ENCODE data around the gene RTBDN. TPM values are rescaled to one million over a fixed set of nuclear protein-coding genes. Genes with fewer than 3 reads are reported as not detected.

RTBDN gene
- total RNA-seq, 1 experiment from 2014 or later, result 2.4 TPM

DNA sequence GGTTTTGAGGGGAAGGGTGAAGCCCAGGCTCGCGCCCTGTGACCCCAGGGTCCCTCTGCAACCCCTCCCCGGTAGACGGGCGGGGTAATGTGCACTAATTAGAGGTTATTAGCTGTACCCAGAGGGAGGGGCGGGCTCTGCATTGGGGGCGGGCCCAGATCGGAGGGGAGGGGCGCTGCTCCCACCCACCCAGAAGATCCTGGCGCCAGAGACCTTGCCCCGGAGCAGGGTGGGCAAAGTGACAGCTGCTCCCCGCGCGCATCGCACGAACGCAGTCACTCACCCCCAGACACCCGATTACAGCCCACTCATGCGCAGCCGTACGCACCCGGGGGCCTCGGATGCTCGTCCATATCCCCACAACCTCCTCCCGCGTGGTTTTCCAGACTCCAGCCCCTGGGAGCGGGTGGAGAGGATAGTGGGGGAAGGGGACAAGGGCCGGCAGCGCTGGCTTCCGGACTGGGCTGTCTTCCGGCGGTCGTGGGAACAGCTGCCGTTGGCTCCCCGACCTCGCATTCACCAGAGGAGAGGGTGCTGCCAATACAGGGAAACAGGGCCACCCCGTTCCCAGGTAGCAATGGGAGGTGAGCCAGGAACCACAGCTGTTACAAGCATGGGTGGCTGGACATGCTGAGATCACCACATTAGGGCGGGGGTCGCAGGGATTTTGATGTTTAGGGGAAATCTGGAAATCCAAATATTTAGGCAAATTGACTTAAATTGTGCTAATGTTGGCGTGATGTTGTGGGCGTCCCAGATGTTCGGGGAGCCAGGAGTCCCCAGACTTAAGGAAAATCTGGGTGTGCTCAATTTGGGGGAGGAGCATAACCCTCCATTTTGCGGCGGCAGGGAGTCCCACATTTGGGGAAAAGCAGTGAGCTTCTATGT, 56.1 kb downstream of the RTBDN start:
- no TSS peak for BruUV-seq (replicated peaks)
- H3K27ac ChIP-seq (ENCODE audit: low read length), result peak overlapping the region; percentile 87
- CTCF ChIA-PET, result interaction anchor here (1.5 to 3.3 kb wide), 4 partner anchors 9 to 17 kb away, joined by 3 to 23 read pairs (median 4); partner anchors contain the start of gene JUNB
- peak; percentile 61 for ATAC-seq
- DNase-seq (ENCODE audit: low read depth, low spot score), result no peak
- in situ Hi-C loops (cut with HindIII; ENCODE audit: low pct_unique_long_range_greater_than_20kb, low sequenced_read_pairs) (no loop called here), intact Hi-C loops (cut with micrococcal nuclease; ENCODE audit: unreplicated experiment) (no loop called here)
- POLR2A ChIA-PET, result interaction anchor here (0.5 to 2.7 kb wide), 3 partner anchors 11 to 141 kb away, joined by 3 to 16 read pairs (median 3); partner anchors contain the start of gene JUNB
- TF ChIP-seq, protein P1, sequence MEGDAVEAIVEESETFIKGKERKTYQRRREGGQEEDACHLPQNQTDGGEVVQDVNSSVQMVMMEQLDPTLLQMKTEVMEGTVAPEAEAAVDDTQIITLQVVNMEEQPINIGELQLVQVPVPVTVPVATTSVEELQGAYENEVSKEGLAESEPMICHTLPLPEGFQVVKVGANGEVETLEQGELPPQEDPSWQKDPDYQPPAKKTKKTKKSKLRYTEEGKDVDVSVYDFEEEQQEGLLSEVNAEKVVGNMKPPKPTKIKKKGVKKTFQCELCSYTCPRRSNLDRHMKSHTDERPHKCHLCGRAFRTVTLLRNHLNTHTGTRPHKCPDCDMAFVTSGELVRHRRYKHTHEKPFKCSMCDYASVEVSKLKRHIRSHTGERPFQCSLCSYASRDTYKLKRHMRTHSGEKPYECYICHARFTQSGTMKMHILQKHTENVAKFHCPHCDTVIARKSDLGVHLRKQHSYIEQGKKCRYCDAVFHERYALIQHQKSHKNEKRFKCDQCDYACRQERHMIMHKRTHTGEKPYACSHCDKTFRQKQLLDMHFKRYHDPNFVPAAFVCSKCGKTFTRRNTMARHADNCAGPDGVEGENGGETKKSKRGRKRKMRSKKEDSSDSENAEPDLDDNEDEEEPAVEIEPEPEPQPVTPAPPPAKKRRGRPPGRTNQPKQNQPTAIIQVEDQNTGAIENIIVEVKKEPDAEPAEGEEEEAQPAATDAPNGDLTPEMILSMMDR (IDR thresholded peaks at IDR 0.05), result no peak
- 0 out of 2 replicates have a peak, but pooled peaks have one; percentile 9 for TF ChIP-seq SIN3A (IDR thresholded peaks at IDR 0.05; ENCODE audit: borderline replicate concordance, insufficient read depth, low read depth, low read length)
- H3K4me3 ChIP-seq (ENCODE audit: low read depth in 2 of 2, low read length in 2 of 2), result peak overlapping the region; percentile 53 to 81
- H3K36me3 ChIP-seq (ENCODE audit: control insufficient read depth, insufficient read depth, low read length), result no peaks in the 10 kb centered on the region
- peaks cover 16% of the 10 kb centered on the region for H3K4me1 ChIP-seq (ENCODE audit: control insufficient read depth, insufficient read depth, low read length)
- no peaks in the 10 kb centered on the region for H3K27me3 ChIP-seq (ENCODE audit: control insufficient read depth, insufficient read depth, low read length)
- H3K9me3 ChIP-seq (ENCODE audit: control insufficient read depth, insufficient read depth, low read depth, low read length), result no peaks in the 10 kb centered on the region

DNA sequence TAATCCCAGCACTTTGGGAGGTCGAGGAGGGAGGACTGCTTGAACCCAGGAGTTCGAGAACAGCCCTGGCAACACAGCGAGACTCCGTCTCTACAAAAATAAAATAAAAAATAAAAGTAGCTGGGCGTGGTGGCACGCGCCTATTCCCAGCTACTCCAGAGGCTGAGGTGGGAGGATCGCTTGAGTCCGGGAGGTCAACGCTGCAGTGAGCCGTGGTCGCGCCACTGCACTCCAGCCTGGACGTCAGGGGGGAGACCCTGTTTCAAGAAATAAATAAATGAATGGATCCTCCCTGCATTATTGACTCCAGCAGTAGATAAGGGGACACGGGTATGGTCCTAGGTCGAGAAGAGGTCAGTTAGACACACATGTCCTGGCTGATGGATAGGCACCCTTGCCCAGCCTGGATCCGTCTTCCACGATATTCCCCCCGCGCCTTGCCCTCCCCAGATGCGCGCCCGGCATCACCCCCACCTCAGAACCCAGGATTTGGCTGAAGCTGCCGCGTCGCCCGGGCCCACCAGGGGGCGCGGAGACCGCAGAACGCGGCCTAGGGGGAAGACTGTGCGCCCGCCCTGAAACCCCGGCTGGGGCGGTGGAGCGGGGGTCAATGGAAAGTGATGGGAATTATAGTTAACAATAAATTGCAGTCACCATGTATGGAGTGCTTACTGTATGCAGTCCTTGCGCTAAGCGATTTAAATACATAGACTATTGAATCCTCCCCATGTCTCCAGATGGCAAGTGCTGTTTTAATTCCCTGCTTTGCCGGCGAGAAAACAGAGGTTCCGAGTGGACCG, 57.0 kb downstream of the RTBDN start:
- in situ Hi-C loops (cut with HindIII; ENCODE audit: low pct_unique_long_range_greater_than_20kb, low sequenced_read_pairs) (no loop called here), intact Hi-C loops (cut with micrococcal nuclease; ENCODE audit: unreplicated experiment) (no loop called here)
- DNase-seq (ENCODE audit: low read depth, low spot score) (no peak), ATAC-seq (peak; percentile 73)
- no TSS peak for BruUV-seq (replicated peaks)
- POLR2A ChIA-PET, result interaction anchor here (2.7 kb wide), 1 partner anchor 15 kb away, joined by 16 read pairs; the partner anchor contains the start of gene JUNB
- Histone ChIP-seq H3K4me1 (ENCODE audit: control insufficient read depth, insufficient read depth, low read length) (peaks cover 16% of the 10 kb centered on the region), H3K36me3 (ENCODE audit: control insufficient read depth, insufficient read depth, low read length) (no peaks in the 10 kb centered on the region), H3K9me3 (ENCODE audit: control insufficient read depth, insufficient read depth, low read depth, low read length) (no peaks in the 10 kb centered on the region), H3K27me3 (ENCODE audit: control insufficient read depth, insufficient read depth, low read length) (no peaks in the 10 kb centered on the region), H3K4me3 (ENCODE audit: low read depth in 2 of 2, low read length in 2 of 2) (peak overlapping the region; percentile 53 to 81), H3K27ac (ENCODE audit: low read length) (peak overlapping the region; percentile 87)
- TF ChIP-seq, protein P1 (IDR thresholded peaks at IDR 0.05), result peak; percentile 94
- TF ChIP-seq SIN3A (IDR thresholded peaks at IDR 0.05; ENCODE audit: borderline replicate concordance, insufficient read depth, low read depth, low read length), result 0 out of 2 replicates have a peak, but pooled peaks have one; percentile 39
- TF ChIP-seq TCF7L2 (IDR thresholded peaks at IDR 0.05; ENCODE audit: low read depth, low read length), result no peak
- CTCF ChIA-PET, result interaction anchor here (0.6 to 3.3 kb wide), 7 partner anchors 10 to 163 kb away, joined by 3 to 23 read pairs (median 4); partner anchors contain the start of gene JUNB

Small RNA genes lying within 50 kb of the gene (microRNA-seq; reads per million reads assigned to microRNA genes)
- gene MIR5684 (ENCODE audit: unreplicated experiment) (not detected), gene MIR6794 (ENCODE audit: unreplicated experiment) (not detected)

Other genes with a start within 250 kb of the RTBDN start
- 7.0 TPM for gene ZNF490, start 223.8 kb downstream of the RTBDN start, total RNA-seq (2021; ENCODE audit: unreplicated experiment)
- 19.0 TPM for gene ZNF791, start 223.7 kb downstream of the RTBDN start, total RNA-seq (2021; ENCODE audit: unreplicated experiment)
- gene MAN2B1, start 167.8 kb downstream of the RTBDN start, total RNA-seq (2021; ENCODE audit: unreplicated experiment), result 43.0 TPM
- gene WDR83, start 167.8 kb downstream of the RTBDN start, total RNA-seq (2021; ENCODE audit: unreplicated experiment), result 10.8 TPM
- gene DHPS, start 152.7 kb downstream of the RTBDN start, total RNA-seq (2021; ENCODE audit: unreplicated experiment), result 76.9 TPM
- not detected for gene GNG14, start 146.6 kb downstream of the RTBDN start, total RNA-seq (2021; ENCODE audit: unreplicated experiment)
- gene FBXW9, start 137.9 kb downstream of the RTBDN start, total RNA-seq (2021; ENCODE audit: unreplicated experiment), result 12.4 TPM
- gene TNPO2, start 110.6 kb downstream of the RTBDN start, total RNA-seq (2021; ENCODE audit: unreplicated experiment), result 83.3 TPM
- 143 TPM for gene TRIR, start 99.9 kb downstream of the RTBDN start, total RNA-seq (2021; ENCODE audit: unreplicated experiment)
- gene GET3, start 97.1 kb downstream of the RTBDN start, total RNA-seq (2021; ENCODE audit: unreplicated experiment), result 69.9 TPM
- gene BEST2, start 82.8 kb downstream of the RTBDN start, total RNA-seq (2021; ENCODE audit: unreplicated experiment), result not detected
- gene HOOK2, start 59.0 kb downstream of the RTBDN start, total RNA-seq (2021; ENCODE audit: unreplicated experiment), result 14.3 TPM
- 49.7 TPM for gene JUNB, start 43.1 kb downstream of the RTBDN start, total RNA-seq (2021; ENCODE audit: unreplicated experiment)
- 61.0 TPM for gene PRDX2, start 32.8 kb downstream of the RTBDN start, total RNA-seq (2021; ENCODE audit: unreplicated experiment)
- gene THSD8, start 32.5 kb downstream of the RTBDN start, total RNA-seq (2021; ENCODE audit: unreplicated experiment), result 24.8 TPM
- gene RNASEH2A, start 28.0 kb downstream of the RTBDN start, total RNA-seq (2021; ENCODE audit: unreplicated experiment), result 44.9 TPM
- gene MAST1, start 3.9 kb upstream of the RTBDN start, total RNA-seq (2021; ENCODE audit: unreplicated experiment), result 3.1 TPM
- gene DNASE2, start 46.9 kb upstream of the RTBDN start, total RNA-seq (2021; ENCODE audit: unreplicated experiment), result 78.9 TPM
- 0.10 TPM for gene KLF1, start 52.6 kb upstream of the RTBDN start, total RNA-seq (2021; ENCODE audit: unreplicated experiment)
- gene GCDH, start 56.6 kb upstream of the RTBDN start, total RNA-seq (2021; ENCODE audit: unreplicated experiment), result 15.6 TPM
- 1.6 TPM for gene SYCE2, start 84.7 kb upstream of the RTBDN start, total RNA-seq (2021; ENCODE audit: unreplicated experiment)
- 80.3 TPM for gene FARSA, start 99.1 kb upstream of the RTBDN start, total RNA-seq (2021; ENCODE audit: unreplicated experiment)
- 1,060 TPM for gene CALR, start 104.0 kb upstream of the RTBDN start, total RNA-seq (2021; ENCODE audit: unreplicated experiment)
- 111 TPM for gene RAD23A, start 111.3 kb upstream of the RTBDN start, total RNA-seq (2021; ENCODE audit: unreplicated experiment)
- gene GADD45GIP1, start 122.6 kb upstream of the RTBDN start, total RNA-seq (2021; ENCODE audit: unreplicated experiment), result 36.7 TPM
- 0.54 TPM for gene DAND5, start 135.0 kb upstream of the RTBDN start, total RNA-seq (2021; ENCODE audit: unreplicated experiment)
- gene NFIX, start 160.9 kb upstream of the RTBDN start, total RNA-seq (2021; ENCODE audit: unreplicated experiment), result 144 TPM

Data from Panc1 (cell line).